ENCODE results near the gene PHACTR2.

GRCh38 chr6:143685653-143686052, 7.9 kb downstream of the PHACTR2 start:
- no peak for TF ChIP-seq CTCF (IDR thresholded peaks at IDR 0.05; ENCODE audit: insufficient read depth, low read depth, low read length)
- no peak for TF ChIP-seq EZH2 (IDR thresholded peaks at IDR 0.05; ENCODE audit: insufficient read depth, low read length)

Data from astrocyte (in vitro differentiated cells and primary cell).